ENCODE measurements around the gene MSH2.
A peak's percentile ranks its signal among the peaks of the same experiment; 100 is the strongest.
"Not testable (repeated sequence)": the region's sequence is repeated elsewhere in the genome, so short reads cannot be mapped to it uniquely, and the experiment has no call there.

The MSH2 gene

GRCh38 chr2:47402805-47403608 lies at the start of gene MSH2:
MSH2 (plus strand) TSS chr2:47403156; CDS start chr2:47403192, 36 bp downstream.
- DNase-seq, result peak; percentile 99 to 100 (median 99)

DNA sequence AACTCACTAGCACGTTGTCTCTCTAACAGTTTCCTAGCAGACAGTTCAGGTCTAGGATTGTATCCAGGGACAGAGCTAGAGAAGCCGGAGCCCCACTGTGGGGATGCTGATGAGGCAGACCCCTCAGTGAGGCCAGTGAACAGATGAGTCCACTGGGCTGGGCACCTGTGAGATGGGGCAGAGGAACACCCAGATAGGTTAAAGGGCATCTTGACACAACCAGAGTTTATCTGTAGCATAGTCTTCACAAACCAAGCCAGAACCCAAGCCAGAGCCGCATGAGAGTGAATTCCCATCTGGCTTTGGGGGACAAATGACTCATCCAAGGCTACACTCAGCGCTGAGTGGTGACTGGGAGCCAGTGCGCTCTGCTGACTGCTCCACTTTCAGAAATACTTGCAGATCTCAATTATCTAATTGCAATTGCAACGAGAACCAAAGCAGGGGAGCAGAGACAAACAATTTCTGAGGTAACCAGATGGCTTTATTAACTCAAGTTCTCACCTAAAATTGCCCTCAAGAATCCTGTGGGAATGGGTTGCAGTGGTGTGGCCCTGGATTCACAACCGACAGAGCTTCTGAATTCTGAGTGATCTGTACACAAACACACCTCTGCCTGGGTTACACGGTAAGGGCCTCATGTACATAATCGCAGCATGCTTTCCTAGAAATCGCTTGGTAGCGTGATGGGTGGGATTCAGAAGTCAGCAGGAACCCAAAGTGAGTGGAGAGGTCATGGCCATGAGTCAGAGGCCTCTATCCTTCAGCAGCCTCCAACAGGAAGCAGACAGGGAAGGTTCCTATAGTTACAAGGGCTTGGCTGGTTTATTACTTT lies 48.7 kb upstream of the MSH2 start:
- no peak for DNase-seq

- no peak for DNase-seq
Measured at GRCh38 chr2:47354848-47355204, 48.1 kb upstream of the MSH2 start.

DNA sequence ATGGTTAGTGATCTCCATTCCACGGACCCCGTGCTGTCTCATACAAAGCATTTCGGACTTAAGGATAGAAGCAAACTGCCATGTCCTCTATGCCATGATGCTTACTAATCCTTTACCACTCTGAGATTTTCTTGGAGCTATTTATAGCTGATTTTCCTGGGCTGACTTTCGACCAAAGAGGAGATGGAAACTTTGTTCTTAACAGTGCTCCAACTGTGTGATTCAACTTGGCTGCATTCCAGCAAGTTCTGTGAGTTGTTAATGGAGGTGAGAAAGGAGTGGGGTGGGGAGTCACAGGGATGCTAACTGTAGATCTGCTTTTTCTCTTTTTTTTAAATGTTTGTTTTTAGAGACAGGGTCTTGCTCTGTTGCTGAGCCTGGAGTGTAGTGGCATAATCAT lies 45.5 kb upstream of the MSH2 start:
- peak in 1 of 3 experiments; percentile 20 for DNase-seq

DNA sequence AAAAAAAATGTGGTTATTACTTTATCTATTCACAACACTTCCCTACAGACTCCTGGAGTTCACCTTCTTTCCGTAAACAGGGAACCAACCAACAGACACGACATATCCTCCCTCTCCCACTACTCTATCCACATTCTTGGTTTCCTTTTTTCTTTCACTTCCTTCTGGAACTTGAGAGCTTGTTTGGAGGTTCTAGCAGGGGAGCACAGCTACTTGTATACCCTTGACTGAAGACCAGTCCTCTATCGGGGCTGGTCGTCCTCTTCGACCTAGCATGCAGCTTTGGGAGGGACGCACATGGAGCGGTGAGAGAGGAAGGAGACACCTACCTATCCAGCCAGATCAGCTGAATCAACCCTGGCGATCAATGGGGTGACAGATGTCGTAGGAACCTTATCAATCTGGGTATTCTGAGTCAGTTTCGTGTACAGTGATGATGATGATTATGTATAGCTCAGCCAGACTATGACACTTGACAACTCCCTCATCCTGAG lies 43.5 kb upstream of the MSH2 start:
- DNase-seq, result no peak

- no peak for DNase-seq
Measured at GRCh38 chr2:47360283-47360682, 42.7 kb upstream of the MSH2 start.

- DNase-seq, result no peak
Measured at GRCh38 chr2:47360927-47361326, 42.0 kb upstream of the MSH2 start.

DNA sequence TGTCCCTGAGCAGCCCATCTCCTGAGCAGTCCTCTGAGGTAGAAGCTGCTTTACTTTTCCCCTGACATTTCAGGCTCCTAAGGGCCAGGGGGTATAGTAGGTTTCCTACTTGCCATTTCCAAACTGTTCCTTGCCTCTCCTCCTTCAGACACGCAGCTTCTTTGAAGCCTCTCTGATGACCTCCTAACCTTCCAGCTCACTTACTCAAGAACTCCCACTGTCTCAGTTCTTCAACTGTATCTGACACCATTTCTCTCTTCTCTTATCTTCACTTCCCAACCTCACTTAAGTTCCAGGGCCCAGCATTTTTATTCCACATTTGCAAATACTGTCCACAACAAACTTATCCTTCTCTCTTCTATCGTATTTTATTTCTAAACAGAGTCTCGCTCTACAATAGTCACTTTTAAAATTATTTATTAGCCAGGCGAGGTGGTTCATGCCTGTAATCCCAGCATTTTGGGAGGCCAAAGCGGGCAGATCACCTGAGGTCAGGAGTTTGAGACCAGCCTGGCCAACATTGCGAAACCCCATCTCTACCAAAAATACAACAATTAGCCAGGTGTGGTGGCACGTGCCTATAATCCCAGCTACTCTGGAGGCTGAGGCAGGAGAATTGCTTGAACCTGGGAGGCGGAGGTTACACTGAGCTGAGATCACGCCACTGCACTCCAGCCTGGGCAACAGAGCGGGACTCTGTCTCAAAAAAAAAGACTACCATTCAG lies 41.3 kb upstream of the MSH2 start:
- DNase-seq, result not testable (repeated sequence)

DNA sequence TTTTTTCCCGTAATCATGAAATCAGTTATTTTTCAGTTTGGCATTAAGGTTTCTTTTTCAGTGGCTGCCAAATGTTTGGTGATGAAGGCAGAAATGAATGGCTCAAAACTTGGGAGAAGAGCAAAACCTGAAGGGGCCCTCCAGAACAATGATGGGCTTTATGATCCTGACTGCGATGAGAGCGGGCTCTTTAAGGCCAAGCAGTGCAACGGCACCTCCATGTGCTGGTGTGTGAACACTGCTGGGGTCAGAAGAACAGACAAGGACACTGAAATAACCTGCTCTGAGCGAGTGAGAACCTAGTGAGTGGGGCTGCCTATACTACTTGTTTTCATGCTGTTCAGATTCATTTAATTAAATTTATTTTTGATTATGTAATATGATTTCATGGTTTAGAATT lies 29.2 kb upstream of the MSH2 start:
- peak in 2 of 3 experiments; percentile 5 to 57 for DNase-seq

DNA sequence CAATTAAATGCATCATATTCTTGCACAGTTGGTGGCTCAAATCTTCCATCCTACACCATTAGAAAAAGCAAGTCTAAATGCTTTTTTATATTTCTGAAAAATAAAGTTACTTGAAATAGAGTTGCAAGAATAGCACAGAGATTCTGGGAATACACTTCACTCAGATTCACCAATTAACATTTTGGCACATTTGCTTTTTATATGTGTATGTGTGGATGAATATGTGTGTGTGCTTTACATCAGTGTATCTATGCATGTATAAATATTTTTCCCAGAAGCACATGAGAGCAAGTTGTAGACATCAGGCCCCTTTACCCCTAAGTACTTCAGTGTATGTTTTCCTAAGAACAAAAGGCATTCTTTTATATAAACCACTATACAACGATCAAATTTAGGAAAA lies 27.6 kb upstream of the MSH2 start:
- DNase-seq, result no peak

DNA sequence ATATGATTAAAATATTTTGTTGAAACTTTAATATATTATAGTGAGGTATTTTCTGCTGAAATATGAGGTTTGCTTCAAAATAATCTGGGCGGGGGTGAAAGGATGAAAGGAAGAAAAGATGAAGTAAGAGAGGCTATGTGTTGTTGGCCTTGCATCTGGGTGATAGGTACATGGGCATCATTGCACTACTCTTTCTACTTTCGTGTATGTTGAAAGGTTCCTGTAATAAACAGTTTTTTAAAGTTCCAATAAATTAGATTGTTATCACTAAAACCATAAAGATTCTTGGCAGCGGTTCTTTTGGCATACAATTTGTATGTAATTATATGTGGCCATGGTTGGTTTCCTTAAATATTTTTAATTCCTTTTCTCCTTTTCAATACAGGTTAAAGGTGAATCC lies 23.6 kb upstream of the MSH2 start:
- no peak for DNase-seq

DNA sequence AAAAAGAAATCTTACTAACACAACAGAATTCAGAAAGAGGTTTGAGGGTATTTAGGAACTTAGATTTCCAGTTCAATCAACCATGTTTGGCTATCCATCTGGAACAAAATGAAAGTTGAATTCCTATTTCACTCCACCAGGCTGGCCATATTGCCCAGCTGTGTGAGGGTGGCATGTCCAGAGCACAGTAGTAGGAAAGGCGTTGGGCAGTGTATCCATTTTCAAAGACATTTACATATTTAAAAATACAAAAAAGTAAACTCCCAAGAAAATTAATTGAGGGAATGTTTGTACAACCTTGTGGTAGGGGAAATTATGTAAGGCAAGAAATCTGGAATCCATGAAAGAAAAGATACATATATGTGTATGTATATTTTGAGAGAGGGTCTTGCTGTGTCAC lies 21.5 kb upstream of the MSH2 start:
- no peak for DNase-seq

DNA sequence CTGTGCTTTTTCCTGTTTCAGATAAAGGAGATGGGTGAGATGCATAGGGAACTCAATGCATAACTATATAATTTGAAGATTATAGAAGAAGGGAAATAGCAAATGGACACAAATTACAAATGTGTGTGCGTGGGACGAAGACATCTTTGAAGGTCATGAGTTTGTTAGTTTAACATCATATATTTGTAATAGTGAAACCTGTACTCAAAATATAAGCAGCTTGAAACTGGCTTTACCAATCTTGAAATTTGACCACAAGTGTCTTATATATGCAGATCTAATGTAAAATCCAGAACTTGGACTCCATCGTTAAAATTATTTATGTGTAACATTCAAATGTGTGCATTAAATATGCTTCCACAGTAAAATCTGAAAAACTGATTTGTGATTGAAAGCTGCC lies 16.4 kb upstream of the MSH2 start:
- DNase-seq, result no peak

- DNase-seq, result no peak
Measured at GRCh38 chr2:47388888-47389287, 14.1 kb upstream of the MSH2 start.

DNA sequence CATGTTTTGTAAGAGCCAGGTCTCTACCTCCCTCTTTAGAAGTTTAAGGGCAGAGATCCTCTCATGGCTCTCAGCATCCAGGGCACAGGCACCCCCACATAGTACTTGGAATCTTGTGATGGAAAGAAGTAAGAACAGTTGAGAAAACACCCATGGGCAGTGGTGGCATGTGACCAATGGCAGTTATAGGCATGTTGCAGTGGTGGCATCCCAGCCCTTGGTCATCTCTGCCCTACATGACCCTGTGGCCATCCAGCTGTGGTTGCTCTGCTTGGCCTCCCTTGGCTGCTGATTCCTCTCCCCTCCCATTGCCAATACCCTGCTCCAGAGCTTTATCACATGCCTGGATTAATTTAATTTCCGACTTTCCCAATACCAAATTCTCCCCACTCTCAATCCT lies 13.3 kb upstream of the MSH2 start:
- no peak for DNase-seq

GRCh38 chr2:47401789-47402554 lies 984 bp upstream of the MSH2 start:
- DNase-seq, result peak in 1 of 3 experiments; percentile 77

DNA sequence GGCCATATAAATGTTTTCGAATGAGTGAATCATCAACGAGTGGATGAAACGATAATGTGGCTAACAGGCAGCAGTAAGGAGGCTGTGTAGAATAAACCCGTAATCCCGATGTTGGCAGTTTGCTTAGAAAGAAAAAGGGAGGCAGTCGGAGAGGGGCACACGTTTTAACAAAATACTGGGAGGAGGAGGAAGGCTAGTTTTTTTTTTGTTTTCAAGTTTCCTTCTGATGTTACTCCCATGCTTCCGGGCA lies 476 bp upstream of the MSH2 start:
- DNase-seq, result no peak

GRCh38 chr2:47403609-47404193 lies 745 bp downstream of the MSH2 start:
- DNase-seq, result peak; percentile 50 to 82 (median 73)

- peak in 1 of 3 experiments; percentile 45 for DNase-seq
Measured at GRCh38 chr2:47404356-47404755, 1.4 kb downstream of the MSH2 start.

- DNase-seq, result no peak
Measured at GRCh38 chr2:47405757-47406156, 2.8 kb downstream of the MSH2 start.

DNA sequence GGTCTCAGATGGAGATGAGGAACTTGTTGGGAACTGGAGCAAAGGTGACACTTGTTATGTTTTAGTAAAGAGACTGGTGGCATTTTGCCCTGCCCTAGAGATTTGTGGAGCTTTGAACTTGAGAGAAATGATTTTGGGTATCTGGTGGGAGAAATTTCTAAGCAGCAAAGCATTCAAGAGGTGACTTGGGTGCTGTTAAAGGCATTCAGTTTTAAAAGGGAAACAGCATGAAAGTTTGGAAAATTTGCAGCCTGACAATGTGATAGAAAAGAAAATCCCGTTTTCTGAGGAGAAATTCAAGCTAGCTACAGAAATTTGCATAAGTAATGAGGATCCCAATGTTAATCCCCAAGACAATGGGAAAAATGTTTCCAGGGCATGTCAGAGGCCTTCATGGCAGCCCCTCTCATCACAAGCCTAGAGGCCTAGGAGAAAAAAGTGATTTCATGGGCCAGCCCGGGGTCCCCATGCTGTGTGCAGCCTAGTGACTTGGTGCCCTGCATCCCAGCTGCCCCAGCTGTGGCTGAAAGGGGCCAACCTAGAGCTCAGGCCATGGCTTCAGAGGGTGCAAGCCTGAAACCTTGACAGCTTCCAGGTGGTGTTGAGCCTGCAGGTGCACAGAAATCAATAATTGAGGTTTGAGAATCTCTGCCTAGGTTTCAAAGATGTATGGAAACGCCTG lies 3.8 kb downstream of the MSH2 start:
- DNase-seq, result not testable (repeated sequence)

DNA sequence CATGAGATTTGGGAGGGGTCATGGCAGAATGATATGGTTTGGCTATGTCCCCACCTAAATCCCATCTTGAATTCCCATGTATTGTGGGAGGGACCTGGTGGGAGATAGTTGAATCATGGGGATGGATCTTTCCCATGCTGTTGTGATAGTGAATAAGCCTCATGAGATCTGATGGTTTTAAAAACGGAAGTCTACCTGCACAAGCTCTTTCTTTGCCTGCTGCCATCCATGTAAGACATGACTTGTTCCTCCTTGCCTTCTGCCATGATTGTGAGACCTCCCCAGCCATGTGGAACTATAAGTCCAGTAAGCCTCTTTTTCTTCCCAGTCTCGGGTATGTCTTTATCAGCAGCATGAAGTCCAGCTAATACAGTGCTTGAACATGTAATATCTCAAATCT lies 5.0 kb downstream of the MSH2 start:
- DNase-seq, result not testable (repeated sequence)

All from NCI-H1417 (cell line).